ENCODE results near the gene ST3GAL4.

ST3GAL4 gene

DNA sequence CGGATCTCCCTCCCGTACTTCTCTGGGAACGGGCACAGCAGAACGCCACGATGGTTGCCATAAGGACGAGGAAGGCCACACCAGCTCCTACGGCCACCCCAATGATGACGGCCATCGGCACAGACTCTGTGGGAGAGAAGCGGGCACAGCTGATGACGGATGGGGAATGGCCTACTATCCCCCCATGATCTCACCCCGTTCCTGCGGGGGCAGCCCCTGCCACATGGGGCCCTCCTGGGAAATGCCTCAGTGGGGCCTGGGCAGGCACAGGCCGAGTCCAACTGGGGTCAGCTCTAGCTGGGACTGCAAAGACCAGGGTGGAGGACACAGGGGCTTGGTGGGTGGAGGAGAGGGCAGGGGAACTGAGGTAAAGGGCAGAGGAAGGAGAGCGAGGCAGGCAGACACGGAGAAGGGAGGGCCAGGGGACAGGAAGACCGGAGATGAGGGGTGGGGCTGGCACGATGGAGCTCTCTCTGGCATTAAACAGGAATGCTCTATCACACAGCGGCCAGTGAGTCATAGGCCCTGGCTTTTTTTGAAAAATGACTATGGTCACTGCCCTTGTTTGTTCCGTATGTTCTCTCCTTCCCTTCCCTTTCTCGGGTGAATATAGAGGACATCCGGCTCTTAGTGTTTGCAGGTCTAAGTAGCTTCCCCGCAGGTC is 76.0 kb downstream of the ST3GAL4 start:
- no peak for DNase-seq

DNA sequence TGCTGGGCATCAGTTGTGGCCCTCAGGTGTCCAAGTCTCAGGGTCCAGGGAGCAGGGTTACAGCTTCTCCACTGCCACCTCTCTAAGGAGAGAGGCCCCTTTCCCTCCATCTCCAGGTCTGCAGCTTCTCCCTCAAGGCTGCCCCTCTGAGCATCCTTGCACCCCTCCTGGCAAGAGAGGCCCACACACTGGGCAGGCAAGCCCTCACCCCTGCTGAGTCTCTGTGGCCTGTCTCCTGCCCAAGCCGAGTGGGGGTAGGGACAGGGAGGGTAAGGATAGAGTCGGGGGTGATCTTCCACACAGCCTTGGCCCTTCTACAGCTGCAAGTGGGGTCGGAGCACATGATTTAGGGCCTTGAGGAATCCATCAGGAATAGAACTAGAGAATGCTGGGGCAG is 76.6 kb downstream of the ST3GAL4 start:
- no peak for DNase-seq

DNA sequence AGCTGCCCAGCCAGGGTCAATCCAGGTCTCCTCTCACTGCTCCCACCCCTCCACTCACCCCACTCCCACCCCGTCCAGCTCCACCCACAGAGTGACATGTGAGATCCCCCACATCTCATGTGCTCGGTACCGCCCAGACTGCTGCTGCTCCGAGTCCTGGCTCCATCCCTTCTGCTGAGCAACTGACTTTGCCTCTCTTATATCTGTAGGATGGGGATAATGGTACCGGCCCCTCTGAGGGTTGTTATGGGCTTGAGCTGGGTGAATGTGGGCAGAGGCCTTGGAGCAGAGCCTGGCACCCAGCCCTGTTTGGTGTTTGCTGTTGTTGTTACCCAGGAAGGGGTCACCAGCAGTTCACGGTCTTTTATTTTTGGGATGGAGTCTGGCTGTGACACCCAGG is 77.0 kb downstream of the ST3GAL4 start:
- no peak for DNase-seq

DNA sequence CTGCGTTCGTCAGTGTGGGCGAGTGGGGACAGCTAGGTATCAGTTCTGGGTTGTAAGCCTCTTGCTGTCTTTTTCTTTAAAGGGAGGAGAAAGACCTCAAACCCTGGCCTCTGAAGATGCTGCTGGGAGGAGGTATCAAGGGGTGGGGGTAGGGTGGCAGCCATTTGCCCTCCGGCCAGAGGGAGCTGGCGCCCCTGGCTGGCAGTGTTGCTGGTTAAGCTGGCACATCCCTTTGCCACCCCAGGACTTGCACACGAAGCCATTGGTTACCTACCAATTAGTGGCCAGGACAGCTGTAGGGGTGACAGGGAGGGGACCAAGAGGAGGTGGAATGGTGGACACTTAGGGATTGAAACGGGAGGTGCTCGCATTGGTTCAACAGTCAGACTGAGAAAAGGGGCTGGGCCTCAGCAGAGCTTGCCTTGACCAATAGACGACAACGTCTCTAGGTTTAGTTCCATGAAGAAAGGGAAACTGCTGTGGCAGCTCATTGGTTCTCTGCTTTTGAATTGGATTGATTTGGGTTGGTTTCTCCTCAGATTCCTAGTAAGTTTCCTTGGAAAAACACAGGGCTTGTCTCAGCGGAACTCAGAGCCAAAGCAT is 77.9 kb downstream of the ST3GAL4 start:
- DNase-seq, result no peak

DNA sequence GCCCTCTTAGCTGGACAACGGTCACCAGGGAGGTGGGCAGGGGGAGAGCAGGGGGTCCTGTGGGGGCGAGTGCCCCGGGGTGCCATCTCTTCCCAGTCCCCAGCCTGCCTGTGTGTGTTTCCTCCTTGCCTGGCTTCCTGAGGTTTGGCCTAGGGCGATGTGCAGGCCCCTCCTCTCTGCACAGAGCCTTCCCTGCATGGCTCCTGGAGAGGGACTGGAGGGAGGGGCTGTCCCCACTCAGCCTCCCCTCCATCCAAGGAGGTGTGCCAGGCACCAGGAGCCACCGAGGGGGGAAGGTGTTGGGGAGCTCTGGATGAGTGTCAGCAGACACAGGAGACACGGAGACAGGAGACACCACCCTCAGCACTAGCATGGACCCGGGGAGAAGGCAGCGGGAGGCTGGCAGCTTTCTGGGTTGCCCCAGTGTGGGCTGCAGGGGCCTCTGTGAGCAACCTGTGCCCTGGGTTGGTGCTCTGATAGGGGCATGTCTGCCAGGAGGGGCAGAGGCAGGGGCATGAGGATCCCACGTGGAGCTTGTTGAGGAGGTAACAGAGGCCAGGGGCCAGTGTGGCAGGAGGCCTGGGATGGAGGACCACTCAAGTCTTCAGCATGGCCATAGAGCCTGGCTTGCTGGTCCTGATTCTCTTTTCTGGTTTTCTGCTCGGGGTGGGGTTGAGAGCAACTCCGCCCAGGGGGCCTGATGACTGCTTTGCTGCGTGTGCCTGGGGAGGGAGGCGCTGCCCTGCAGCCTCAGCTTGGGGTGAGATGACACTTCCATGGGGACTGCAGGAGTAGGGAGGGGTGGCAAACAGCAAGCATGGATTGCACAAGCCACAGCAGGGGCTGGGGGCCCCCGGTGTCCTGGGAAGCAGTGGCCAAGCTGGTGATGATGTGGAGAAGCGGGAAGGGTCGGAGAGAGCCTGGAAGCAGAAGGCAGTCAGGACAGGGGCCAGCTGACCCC is 78.8 kb downstream of the ST3GAL4 start:
- DNase-seq, result no peak

DNA sequence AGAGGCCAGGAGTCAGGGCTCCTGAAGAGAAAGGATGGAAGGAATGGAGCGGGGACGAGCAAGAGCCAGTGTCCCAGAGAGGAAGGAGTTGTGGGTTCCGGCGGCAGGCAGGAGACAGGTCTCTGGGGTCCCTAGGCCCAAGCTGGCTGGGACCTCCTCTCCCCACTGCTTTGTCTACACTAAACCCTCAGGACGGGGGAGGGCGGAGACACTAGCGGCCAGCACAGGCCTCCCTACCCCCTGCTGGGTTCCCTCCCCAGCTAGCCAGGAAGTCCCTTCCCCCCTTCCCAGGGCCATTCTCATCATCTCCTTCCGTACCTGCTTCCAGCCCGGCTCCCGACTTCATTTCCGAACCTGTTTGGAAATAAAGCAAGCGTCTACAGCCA is 79.5 kb downstream of the ST3GAL4 start:
- no peak for DNase-seq

DNA sequence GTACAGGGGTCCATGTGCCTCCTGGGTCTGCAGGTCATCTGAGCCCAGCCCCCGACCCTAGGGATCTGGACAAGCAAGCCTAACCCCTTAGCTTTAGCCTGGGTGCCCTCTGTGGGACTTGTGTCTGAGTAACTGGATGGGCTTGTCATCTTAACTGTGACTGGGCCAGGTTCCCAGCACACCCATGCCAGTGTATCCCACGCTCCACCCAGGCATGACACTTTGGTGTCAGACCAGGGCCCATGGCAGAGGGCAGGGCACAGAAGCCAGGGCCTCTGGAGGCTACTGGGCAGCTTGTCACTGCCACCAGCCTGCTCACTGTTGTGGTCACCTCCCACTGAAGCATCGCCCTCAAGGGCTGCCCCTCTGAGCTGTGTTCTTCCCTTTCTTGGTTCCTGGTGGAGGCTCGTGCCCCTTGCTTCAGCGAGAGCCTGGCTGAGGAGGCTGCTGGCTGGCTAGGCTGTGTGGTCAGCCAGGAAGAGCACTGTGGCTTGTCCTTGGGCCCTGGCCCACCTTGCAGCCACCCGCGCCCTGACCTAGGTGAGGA is 80.8 kb downstream of the ST3GAL4 start:
- no peak for DNase-seq

DNA sequence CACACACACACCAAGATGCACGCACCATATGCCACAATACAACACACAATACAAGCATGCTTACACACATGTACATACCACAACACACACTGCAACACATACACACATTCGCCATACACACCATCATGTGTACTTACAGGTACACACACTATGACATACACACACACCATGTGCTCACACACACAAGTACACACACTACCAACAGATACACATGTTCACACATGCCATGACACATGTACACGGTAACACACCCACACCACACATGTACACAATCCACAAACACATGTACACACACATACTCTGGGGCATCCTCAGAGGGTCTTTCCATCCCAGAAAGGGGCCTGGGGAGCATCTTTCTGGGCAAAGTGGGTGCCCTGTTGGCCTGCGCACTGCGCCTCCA is 82.2 kb downstream of the ST3GAL4 start:
- no peak for DNase-seq

DNA sequence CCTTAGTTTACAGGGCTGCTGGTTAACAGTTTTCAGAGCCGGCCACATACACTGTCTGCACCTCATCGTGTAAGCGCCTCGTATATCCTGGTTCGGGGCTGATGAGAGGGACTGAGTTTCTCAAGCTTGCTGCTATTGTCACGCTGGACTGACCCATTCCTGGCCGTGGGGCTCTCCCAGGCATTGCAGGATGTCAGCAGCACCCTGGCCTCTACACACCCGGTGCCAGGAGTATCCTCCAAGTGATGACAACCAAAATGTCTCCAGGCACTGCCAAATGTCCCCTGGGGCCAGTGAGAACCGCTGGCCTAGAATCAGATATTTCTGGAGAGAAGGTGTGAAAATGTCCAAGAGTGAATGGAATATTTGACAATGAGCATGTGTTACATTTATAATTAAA is 82.8 kb downstream of the ST3GAL4 start:
- no peak for DNase-seq

DNA sequence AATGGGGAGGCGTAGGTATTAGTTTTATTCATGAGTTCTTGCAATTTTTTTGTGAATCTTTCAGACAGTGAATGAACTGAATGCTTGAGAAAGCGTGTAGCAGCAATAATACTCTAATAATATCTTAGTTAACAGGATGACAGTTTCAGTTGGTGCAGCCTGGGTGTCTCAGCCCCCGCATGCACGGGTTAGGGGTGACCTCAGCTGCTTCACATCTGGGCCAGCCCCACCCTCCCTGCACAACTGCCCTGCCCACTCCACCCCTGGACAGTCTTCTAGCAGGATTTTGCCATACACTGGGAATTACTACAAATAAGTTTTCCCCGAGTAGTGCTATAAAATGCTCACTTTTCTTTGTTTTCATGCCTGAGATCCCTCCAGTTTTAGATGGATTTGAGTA is 83.2 kb downstream of the ST3GAL4 start:
- DNase-seq, result no peak

DNA sequence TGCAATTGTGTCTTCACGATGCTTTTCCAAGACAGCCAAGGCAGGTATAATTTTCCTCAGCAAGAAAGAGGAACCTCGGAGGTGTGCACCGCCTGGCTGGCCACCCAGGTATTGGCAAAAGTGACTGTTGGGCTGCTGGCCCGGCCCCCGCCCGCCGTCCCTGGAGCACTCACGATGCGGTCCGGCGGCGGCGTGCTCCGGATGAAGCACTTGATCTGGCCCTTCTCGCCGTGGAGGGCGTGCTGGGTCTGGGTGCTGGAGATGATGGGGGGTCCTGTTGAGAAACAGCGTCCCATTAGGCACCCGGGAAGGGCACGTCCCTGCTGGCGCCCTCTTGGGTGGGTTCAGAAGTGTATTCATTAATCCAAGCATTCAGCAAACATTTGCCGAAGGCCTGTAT is 84.8 kb downstream of the ST3GAL4 start:
- DNase-seq, result no peak

DNA sequence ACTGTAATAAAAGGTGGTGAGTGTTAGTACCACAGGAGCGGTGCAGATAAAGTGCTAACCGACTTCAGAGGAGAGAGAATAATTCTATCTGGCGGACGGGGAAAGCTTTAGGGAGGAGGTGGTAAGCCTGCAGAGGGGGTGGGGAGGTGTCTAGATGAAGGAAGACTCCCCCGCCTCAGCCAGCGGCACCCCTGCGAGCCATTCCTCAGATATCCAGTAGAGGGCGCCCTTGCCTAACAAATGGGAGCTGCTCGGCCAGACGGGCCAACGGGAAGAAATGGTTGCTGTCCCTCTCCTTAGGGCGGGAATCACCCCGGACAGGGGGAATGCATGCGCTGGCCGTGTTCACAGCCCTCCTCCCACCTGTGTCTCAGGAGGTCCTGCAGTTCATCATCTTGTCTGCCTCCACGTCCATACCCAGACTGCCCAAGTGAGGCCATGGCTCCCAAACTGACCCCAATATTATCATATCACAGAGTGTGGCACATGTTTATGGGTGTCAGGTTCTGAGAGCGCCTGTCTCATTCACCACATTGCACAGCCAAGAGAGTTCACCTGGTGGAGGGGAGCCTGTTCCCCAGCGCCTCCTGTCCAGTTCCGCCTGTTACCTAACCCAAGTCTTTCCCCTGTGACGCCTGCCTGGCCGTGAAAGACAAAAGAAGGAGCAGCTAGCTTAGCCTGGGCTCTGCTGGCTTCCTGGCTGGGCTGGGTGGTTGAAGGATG is 85.5 kb downstream of the ST3GAL4 start:
- peak; percentile 57 for DNase-seq

DNA sequence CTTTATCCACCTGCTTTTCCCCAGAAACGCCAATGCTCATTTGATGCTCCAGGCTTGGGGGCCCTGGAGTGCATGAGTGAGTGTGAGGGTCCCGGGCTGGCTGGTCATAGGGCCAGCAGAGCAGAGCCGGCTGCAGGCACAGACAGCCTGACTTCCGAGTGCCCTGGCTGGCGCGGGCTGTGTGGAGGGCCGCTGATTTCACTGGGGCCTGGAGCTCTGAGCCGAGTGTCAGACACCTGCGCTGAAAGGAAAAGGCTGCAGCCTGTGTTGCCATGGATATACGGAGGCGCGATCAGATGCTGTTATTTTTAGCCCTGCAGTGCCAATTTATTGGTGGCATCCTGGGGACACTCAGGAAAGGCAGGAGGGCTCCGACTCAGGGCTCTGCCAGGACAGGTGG is 87.6 kb downstream of the ST3GAL4 start:
- DNase-seq, result peak; percentile 26

DNA sequence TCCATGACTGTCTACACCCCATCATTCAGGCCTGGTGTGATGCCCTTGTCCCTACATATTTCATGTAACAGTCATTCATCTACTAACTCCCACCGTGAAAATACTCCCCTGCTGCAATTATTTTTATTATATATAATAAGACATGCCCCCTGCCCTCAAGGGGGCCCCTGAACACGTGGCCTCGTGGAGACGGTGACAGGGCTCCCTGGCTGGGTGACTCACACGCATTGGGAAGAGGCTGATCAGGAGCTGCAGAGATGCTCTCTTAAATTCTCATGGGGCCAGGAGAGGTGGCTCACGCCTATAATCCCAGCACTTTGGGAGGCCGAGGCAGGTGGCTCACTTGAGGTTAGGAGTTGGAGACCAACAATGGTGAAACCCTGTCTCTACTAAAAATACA is 88.6 kb downstream of the ST3GAL4 start:
- DNase-seq, result no peak

DNA sequence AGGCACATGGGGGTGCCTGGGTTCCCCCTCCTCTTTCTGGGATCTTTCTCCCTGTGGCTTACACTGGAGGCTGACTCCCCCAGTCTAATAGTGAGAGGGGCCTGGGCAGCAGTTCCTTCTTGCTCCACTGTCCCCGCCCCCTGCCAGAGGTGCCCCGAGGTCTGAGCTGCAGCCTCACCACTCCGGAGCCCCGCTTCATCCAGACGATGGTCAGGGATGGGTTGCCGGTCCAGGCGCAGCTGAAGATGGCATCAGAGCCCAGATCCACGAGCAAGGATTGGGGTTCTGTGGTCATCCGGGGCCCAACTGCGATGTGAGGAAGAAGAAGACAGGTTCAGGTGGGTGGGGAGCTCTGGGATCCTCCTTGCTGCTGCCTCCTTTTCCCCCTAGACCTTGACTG is 91.1 kb downstream of the ST3GAL4 start:
- no peak for DNase-seq

DNA sequence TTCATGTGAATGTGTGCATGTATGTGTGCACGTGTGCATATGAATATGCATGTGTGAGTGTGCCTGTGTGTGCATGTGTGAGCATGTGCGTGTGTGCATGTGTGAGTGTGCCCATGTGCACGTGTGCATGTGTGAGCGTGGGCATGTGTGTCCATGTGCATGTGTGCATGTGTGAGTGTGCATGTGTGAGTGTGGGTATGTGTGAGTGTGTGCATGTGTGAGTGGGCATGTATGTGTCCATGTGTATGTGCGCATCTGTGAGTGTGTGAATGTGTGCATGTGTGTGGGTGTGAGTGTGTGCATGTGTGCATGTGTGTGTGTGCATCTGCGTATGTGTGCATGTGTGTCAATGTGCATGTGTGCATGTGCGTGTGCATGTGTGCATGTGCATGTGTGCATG is 94.7 kb downstream of the ST3GAL4 start:
- DNase-seq, result no peak

DNA sequence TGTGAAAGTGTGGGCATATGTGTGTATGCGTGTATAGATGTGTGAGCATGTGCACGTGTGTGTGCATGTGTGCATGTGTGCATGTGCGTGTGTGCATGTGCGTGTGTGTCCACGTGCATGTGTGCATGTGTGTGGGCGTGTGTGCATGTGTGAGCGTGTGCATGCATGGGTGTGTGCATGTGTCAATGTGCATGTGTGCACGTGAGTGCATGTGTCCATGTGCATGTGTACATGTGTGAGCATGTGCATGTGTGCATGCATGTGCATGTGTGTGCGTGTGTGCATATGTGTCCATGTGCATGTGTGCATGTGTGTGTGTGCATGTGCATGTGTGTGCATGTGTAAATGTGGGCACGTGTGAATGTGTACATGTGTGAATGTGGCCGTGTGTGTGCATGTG is 95.3 kb downstream of the ST3GAL4 start:
- DNase-seq, result no peak

DNA sequence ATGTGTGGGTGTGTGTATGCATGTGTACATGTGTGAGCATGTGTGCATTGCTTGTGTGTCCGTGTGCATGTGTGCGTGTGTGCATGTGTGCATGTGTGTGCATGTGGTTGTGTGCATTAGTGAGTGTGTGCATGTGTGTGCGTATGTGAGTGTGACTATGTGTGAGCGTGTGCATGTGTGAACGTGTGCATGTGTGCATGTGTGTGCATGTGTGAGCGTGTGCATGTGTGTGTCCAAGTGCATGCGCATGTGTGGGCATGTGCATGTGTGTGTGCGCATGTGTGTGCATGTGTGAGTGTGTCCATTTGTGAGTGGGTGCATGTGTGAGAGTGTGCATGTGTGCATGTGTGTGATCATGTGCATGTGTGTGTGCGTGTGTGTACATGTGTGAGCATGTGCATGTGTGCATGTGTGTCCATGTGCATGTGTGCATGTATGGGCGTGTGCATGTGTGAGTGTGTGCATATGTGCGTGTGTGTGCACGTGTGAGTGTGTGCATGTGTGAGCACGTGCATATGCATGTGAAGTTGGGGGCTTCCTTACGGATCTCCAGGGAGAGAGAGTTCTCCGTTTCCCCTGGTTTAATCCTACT is 95.8 kb downstream of the ST3GAL4 start:
- no peak for DNase-seq

DNA sequence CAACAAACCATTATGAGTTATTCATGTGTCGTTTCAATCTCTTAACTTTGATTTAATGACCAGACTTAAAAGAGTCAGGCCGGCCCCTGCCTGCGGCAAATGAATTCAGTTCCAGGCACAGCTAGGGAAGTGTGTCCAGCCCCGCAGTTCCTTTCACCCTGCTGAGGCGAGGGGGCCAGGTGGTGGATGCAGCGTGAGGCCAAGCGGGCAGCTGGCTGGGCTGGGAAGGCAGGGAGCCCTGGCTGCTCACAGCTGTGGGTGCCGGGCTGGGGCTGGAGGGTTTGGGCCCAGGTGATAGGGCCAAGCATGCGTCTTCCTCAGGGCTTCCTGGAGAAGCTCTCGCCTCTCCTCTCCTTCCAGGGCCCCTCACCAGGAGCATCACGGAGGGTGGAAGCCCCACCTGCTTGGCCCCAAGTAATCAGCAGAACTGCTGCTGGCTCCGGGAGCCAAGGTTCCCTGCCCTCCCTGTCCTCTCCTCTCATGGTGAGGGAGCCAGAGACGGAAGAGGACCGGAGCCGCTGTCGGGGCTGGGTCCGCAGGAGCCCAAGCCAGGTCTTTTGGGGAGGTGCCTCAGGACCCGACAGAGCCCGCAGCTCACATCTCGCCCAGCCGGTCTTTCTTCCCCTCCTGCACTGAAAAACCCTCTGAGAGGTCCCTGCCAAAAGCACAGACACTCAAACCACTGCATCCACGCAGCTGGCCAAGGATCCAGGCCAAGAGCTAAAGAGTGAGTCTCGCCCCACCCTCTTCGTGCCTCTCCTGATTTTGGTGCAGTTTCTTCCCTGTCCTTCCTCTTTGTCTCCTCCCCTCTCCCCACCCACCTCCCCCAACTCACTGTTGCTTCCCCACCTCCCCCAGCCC is 97.0 kb downstream of the ST3GAL4 start:
- DNase-seq, result no peak

DNA sequence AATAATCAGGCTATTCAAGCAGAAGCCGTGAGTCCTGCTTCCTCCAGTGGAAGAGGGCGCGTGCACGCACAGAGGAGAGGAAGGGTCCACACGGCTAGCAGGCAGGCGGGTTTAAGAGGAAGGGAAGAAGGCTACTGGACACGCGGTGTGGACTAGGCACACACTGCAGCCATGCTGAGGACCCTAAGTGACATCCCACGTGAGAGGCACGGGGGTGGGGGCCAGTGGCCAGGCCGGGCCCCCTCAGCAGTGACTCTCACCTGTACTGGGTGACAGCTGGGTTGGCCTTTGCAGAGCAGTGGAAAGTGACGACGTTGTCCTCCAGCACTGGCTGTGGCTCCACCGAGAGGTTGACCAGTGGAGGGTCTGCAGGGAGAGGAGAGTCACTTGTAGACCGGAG is 100.6 kb downstream of the ST3GAL4 start:
- DNase-seq, result no peak

DNA sequence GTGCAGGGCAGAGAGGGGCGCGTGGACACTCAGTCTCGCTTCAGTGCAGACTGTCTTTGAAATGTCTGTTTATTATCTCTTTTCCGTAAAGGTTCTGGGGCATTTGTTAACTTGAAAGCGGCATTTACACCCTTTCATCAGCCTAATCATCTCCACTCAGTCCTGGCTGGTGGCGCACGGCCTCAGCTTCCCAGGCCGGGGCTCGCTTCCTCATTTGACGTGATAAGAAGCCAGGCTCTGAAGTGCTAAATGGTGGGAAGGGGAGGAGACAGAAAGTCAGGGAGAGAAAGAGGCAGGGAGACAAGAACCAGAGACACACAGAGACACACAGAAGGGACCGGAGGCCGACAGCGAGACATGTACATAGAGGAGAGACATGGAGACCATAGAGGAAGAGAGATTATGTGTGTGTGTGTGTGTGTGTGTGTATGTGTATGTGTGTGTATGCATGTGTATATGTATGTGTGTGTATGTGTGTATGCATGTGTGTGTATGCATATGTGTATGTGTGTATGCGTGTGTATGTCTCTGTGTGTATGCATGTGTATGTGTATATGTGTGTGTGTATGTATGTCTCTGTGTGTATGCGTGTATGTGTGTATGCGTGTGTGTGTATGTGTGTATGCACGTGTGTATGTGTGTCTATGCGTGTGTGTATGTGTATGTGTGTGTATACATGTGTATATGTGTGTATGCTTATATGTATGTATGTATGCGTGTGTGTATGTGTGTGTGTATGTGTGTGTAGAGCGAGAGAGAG is 101.5 kb downstream of the ST3GAL4 start:
- DNase-seq, result no peak
